IMR-90 (cell line): ENCODE measurements around the gene SERPINA3. TPM values are rescaled to one million over a fixed set of nuclear protein-coding genes. Genes with fewer than 3 reads are reported as not detected.

Source experiments
- ATAC-seq: fragments of 200-7000 bp; cut with Tn5 transposase; 2 replicates; pipeline ENCODE4 v1.9.1; 2020; ENCODE audit warnings: low read depth, mild to moderate bottlenecking, moderate library complexity
- Bru-seq: library from RNA; stranded (reverse); fragments of 400-500 nt; gene quantifications from one replicate; lab custom pipeline; 2021; lab: Mats Ljungman, UMichigan
- BruChase-seq, 2 experiments: library from RNA; stranded (reverse); fragments of 400-500 nt; gene quantifications; one replicate each; lab custom pipeline; 2021; lab: Mats Ljungman, UMichigan
- BruUV-seq: library from RNA; stranded (reverse); fragments of 400-500 nt; replicated peaks from 2 replicates; lab custom pipeline; 2021; lab: Mats Ljungman, UMichigan
- CTCF ChIA-PET: fragments of 300-600 bp; formaldehyde crosslinking; extraction: SDS; loops from one replicate; lab custom pipeline; 2021; ENCODE audit warnings: antibody characterized with exemption; lab: Yijun Ruan, JAX
- POLR2A ChIA-PET: fragments of 300-600 bp; sonication (Branson Sonifier 250); formaldehyde crosslinking; loops from one replicate; lab custom pipeline; 2022; ENCODE audit warnings: antibody characterized with exemption; ENCODE audit not compliant: unreplicated experiment; lab: Charles Lee
- DNase-seq: peaks from one replicate; pipeline ENCODE4 v3.0.0; 2013
- H2AFZ ChIP-seq: replicated peaks from 2 replicates; pipeline ENCODE3; 2013; ENCODE audit warnings: low read length, mild to moderate bottlenecking; ENCODE audit not compliant: poor library complexity
- H2AK5ac ChIP-seq: 2 replicates; pipeline ENCODE4 v1.6.1; 2013; ENCODE audit warnings: low read depth, low read length, inconsistent platforms
- H2AK9ac ChIP-seq: replicated peaks from 2 replicates; pipeline ENCODE3; 2013; ENCODE audit warnings: mild to moderate bottlenecking, low read depth, low read length, moderate library complexity; ENCODE audit not compliant: poor library complexity
- H2BK120ac ChIP-seq: 2 replicates; pipeline ENCODE4 v1.6.1; 2013; ENCODE audit warnings: low read depth, low read length, inconsistent platforms
- H2BK15ac ChIP-seq: 3 replicates; pipeline ENCODE4 v1.6.1; 2013; ENCODE audit warnings: low read depth, low read length, inconsistent platforms
- H2BK20ac ChIP-seq: 2 replicates; pipeline ENCODE4 v1.6.1; 2013; ENCODE audit warnings: low read depth, mild to moderate bottlenecking, inconsistent platforms, low read length, moderate library complexity
- H2BK5ac ChIP-seq: 2 replicates; pipeline ENCODE4 v1.6.1; 2013; ENCODE audit warnings: mild to moderate bottlenecking, low read depth, low read length, inconsistent platforms; ENCODE audit not compliant: poor library complexity, severe bottlenecking
- H3K14ac ChIP-seq: replicated peaks from 2 replicates; pipeline ENCODE4 v1.6.1; 2013; ENCODE audit warnings: low read depth, low read length, inconsistent platforms
- H3K18ac ChIP-seq: 2 replicates; pipeline ENCODE4 v1.6.1; 2013; ENCODE audit warnings: low read depth, low read length, control low read depth
- H3K23ac ChIP-seq: 2 replicates; pipeline ENCODE4 v1.6.1; 2013; ENCODE audit warnings: low read depth, low read length, inconsistent platforms
- H3K27ac ChIP-seq: 2 replicates; pipeline ENCODE4 v1.5.1; 2013; ENCODE audit warnings: mild to moderate bottlenecking, control low read depth, low read length; ENCODE audit not compliant: insufficient read depth
- H3K27me3 ChIP-seq: 2 replicates; pipeline ENCODE4 v1.6.1; 2013; ENCODE audit warnings: low read length; ENCODE audit not compliant: control insufficient read depth, insufficient read depth
- H3K36me3 ChIP-seq: 2 replicates; pipeline ENCODE4 v1.6.1; 2013; ENCODE audit warnings: low read length, mixed read lengths; ENCODE audit not compliant: control insufficient read depth, insufficient read depth
- H3K4ac ChIP-seq: 2 replicates; pipeline ENCODE4 v1.6.1; 2013; ENCODE audit warnings: low read depth, low read length, inconsistent platforms
- H3K4me1 ChIP-seq: 2 replicates; pipeline ENCODE4 v1.6.1; 2013; ENCODE audit warnings: low read length, mixed read lengths; ENCODE audit not compliant: control insufficient read depth, insufficient read depth
- H3K4me2 ChIP-seq: 2 replicates; pipeline ENCODE4 v1.6.1; 2013; ENCODE audit warnings: low read depth, mild to moderate bottlenecking, control low read depth, low read length, moderate library complexity
- H3K4me3 ChIP-seq: 2 replicates; pipeline ENCODE4 v1.5.1; 2013; ENCODE audit warnings: low read depth, mild to moderate bottlenecking, control low read depth, low read length, moderate library complexity; ENCODE audit not compliant: insufficient read depth
- H3K56ac ChIP-seq: 2 replicates; pipeline ENCODE4 v1.6.1; 2013; ENCODE audit warnings: low read length, inconsistent platforms; ENCODE audit not compliant: insufficient read depth; ENCODE audit errors: extremely low read depth
- H3K79me1 ChIP-seq, 2 experiments: 2 replicates each; pipeline ENCODE4 v1.6.1; 2013; ENCODE audit warnings: low read length in 2 of 2, inconsistent platforms in 1 of 2, low read depth in 1 of 2
- H3K9ac ChIP-seq: 2 replicates; pipeline ENCODE4 v1.6.1; 2013; ENCODE audit warnings: low read depth, low read length, control low read depth
- H3K9me1 ChIP-seq: 2 replicates; pipeline ENCODE4 v1.6.1; 2013; ENCODE audit warnings: low read length, inconsistent platforms; ENCODE audit not compliant: insufficient read depth
- H3K9me3 ChIP-seq: 2 replicates; pipeline ENCODE4 v1.6.1; 2013; ENCODE audit warnings: low read length; ENCODE audit not compliant: control insufficient read depth, insufficient read depth
- H4K20me1 ChIP-seq: 2 replicates; pipeline ENCODE4 v1.6.1; 2013; ENCODE audit warnings: low read length, inconsistent platforms; ENCODE audit not compliant: insufficient read depth
- H4K5ac ChIP-seq: 2 replicates; pipeline ENCODE4 v1.6.1; 2013; ENCODE audit warnings: mild to moderate bottlenecking, low read depth, low read length, control low read depth
- H4K8ac ChIP-seq, 2 experiments: 2 replicates each; pipeline ENCODE4 v1.6.1; 2013; ENCODE audit warnings: low read depth in 2 of 2, low read length in 2 of 2, control low read depth in 1 of 2, inconsistent platforms in 1 of 2
- H4K91ac ChIP-seq: 2 replicates; pipeline ENCODE4 v1.6.1; 2013; ENCODE audit warnings: low read depth, low read length, inconsistent platforms; ENCODE audit not compliant: insufficient read depth
- BHLHE40 ChIP-seq: fragments of 150-350 bp; IDR thresholded peaks from 2 replicates; pipeline ENCODE4 v1.6.1; 2016; ENCODE audit warnings: mild to moderate bottlenecking, low read depth, low read length
- CEBPB ChIP-seq: IDR thresholded peaks from 2 replicates; pipeline ENCODE4 v1.6.1; 2012; ENCODE audit warnings: low read depth, low read length, improper control_type of control experiment
- ELK1 ChIP-seq: fragments of 150-350 bp; IDR thresholded peaks from 2 replicates; pipeline ENCODE4 v1.6.1; 2016; ENCODE audit warnings: low read depth, mild to moderate bottlenecking, low read length, moderate library complexity, borderline replicate concordance
- POLR2A ChIP-seq: IDR thresholded peaks from 2 replicates; pipeline ENCODE4 v1.6.1; 2012; ENCODE audit warnings: mild to moderate bottlenecking, low read depth, low read length
- RAD21 ChIP-seq: IDR thresholded peaks from 2 replicates; pipeline ENCODE4 v1.6.1; 2012; ENCODE audit warnings: low read length, improper control_type of control experiment
- RCOR1 ChIP-seq: IDR thresholded peaks from 2 replicates; pipeline ENCODE4 v1.6.1; 2012; ENCODE audit warnings: mild to moderate bottlenecking, low read length, improper control_type of control experiment; ENCODE audit not compliant: insufficient replicate concordance
- RFX5 ChIP-seq: IDR thresholded peaks from 2 replicates; pipeline ENCODE4 v1.8.0; 2012; ENCODE audit warnings: low read depth, mild to moderate bottlenecking, low read length, moderate library complexity
- SMC3 ChIP-seq: fragments of 150-350 bp; IDR thresholded peaks from 2 replicates; pipeline ENCODE4 v1.6.1; 2016; ENCODE audit warnings: low read depth, mild to moderate bottlenecking, antibody characterized with exemption, low read length, moderate library complexity
- WGBS, 2 experiments: methylation state at CpG; one replicate each; pipeline versions ENCODE4 v1.1.5 to v1.1.7; 2013; ENCODE audit warnings: missing lambda C conversion rate in 2 of 2; ENCODE audit not compliant: insufficient read length in 1 of 2; ENCODE audit errors: extremely low coverage in 2 of 2; 5-methylcytosine and 5-hydroxymethylcytosine counted together
- dilution Hi-C: fragments of 300-500 bp; cut with HindIII; formaldehyde crosslinking; loops from one replicate; pipeline ENCODE4 v1.14.3; 2018; ENCODE audit warnings: low sequenced_read_pairs; ENCODE audit not compliant: unreplicated experiment
- in situ Hi-C: fragments of 300-500 bp; cut with MboI; formaldehyde crosslinking; loops from 3 replicates; pipeline ENCODE4 v1.14.3; 2019; ENCODE audit warnings: low sequenced_read_pairs, inconsistent platforms, mixed read lengths
- intact Hi-C: fragments of 100-400 bp; cut with micrococcal nuclease; formaldehyde crosslinking; loops from 2 replicates; pipeline ENCODE4 v1.10.0; 2022
- long read RNA-seq: library from polyadenylated mRNA; unstranded; transcript quantifications from one replicate; pipeline ENCODE4 v2.0.0, GENCODE V29; 2021; ENCODE audit not compliant: unreplicated experiment
- polyA plus RNA-seq, 3 experiments: library from polyadenylated mRNA; depleted of rRNA; stranded (reverse); fragments of >200 nt; gene quantifications; 2 replicates each; pipeline ENCODE4 v1.2.3, GENCODE V29; 2012; ENCODE audit warnings: low replicate concordance in 1 of 3
- total RNA-seq: library from RNA; depleted of rRNA; stranded (reverse); fragments of >200 nt; gene quantifications from 2 replicates; pipeline ENCODE4 v1.2.3, GENCODE V29; 2012; rRNA removed
- TF ChIP-seq, protein P1 (sequence below): conservative IDR thresholded peaks from 2 replicates; pipeline ENCODE4 v1.5.1; 2012; ENCODE audit warnings: mild to moderate bottlenecking, low read depth, low read length, improper control_type of control experiment

The SERPINA3 gene
- total RNA-seq (under 0.01 and 0.36 TPM in 2 replicates), polyA plus RNA-seq (2012; rRNA removed) (0.33 and 0.48 TPM in 2 replicates), Bru-seq, nascent RNA (percentile 11 among the genes with signal in this experiment), BruChase-seq, experiment 1, labeled RNA remaining after a 6-hour chase (percentile 13 among the genes with signal in this experiment), BruChase-seq, experiment 2, labeled RNA remaining after a 2-hour chase (not detected)
- 0.37 and 0.42 TPM in 2 replicates for polyA plus RNA-seq (2012; cell fraction: cytosol; rRNA removed)
- polyA plus RNA-seq (2012; cell fraction: nucleus; rRNA removed; ENCODE audit: low replicate concordance): 0.25 and 0.45 TPM in 2 replicates
- long read RNA-seq, partial matches to known transcripts: 1 of 2 reads
- long read RNA-seq, other reads (novel, unspliced or antisense): 0 of 2 reads

DNA sequence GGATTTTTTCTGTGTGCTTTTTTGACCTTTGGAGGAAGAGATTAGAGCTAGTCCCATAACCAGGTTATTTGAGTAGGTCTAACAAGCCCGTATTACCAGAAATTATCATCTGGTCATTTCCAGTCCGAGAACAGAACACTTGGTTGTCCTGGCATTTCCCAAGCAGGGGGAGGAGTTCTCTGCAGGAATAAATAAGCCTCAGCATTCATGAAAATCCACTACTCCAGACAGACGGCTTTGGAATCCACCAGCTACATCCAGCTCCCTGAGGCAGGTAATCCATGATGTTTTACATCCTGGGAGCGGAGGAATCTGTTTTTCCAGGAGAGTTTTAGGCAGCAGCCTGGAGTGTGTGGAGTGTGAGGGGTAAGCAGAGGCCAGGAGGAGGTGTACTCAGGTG lies at the start of gene SERPINA3:
Gene SERPINA3 (plus strand): TSS at position 218 of the 400 bp plus-strand sequence. CDS start 2,051 bp downstream, outside the sequence.
- intact Hi-C loops: no loop called here
- peak within 1 kb of the TSS; percentile 75; the same call in 1 of the 2 replicates for H3K27ac ChIP-seq
- H4K20me1 ChIP-seq: no peaks in the 10 kb centered on the region
- DNase-seq (peak; percentile 7), ATAC-seq (no peak; the same call in 1 of the 2 replicates)
- H3K9me3 ChIP-seq: peaks cover 4% of the 10 kb centered on the region
- H3K18ac ChIP-seq: peak within 1 kb of the TSS; percentile 78; the same call in 1 of the 2 replicates
- H2BK5ac ChIP-seq: no peak within 1 kb of the TSS
- WGBS, 2 experiments: no CpG with 5 or more reads among the region's 4 CpGs
- H2BK120ac ChIP-seq: peak within 1 kb of the TSS; percentile 32; the same call in 1 of the 2 replicates
- no peak within 1 kb of the TSS for H2AK5ac ChIP-seq
- no peak within 1 kb of the TSS for H4K91ac ChIP-seq
- no peaks in the 10 kb centered on the region for H3K79me1 ChIP-seq
- H3K56ac ChIP-seq: no peak within 1 kb of the TSS
- H3K27me3 ChIP-seq: no peaks in the 10 kb centered on the region
- H3K23ac ChIP-seq: no peak within 1 kb of the TSS
- H2BK20ac ChIP-seq: 0 out of 2 replicates have a peak within 1 kb of the TSS, but pooled peaks have one; percentile 7
- peak within 1 kb of the TSS; percentile 44; the same call in 1 of the 2 replicates for H4K5ac ChIP-seq
- H3K4me3 ChIP-seq: no peak within 1 kb of the TSS
- H2BK15ac ChIP-seq: no peak within 1 kb of the TSS; the same call in 2 of the 3 replicates
- peak within 1 kb of the TSS; percentile 19 for H2AK9ac ChIP-seq
- peak within 1 kb of the TSS; percentile 22; the same call in 1 of the 2 replicates for H3K9ac ChIP-seq
- no peak within 1 kb of the TSS for H3K14ac ChIP-seq
- CTCF ChIA-PET: no interaction called here
- no TSS peak for BruUV-seq
- H3K4me1 ChIP-seq: peaks cover 14% of the 10 kb centered on the region
- no peak within 1 kb of the TSS for H2AFZ ChIP-seq
- no peaks in the 10 kb centered on the region for H3K36me3 ChIP-seq
- H3K4me2 ChIP-seq: no peak within 1 kb of the TSS
- TF ChIP-seq RAD21 (no peak), POLR2A (no peak), RFX5 (no peak), BHLHE40 (no peak), RCOR1 (no peak), ELK1 (no peak), SMC3 (no peak), CEBPB (no peak)
- TF ChIP-seq, protein P1, sequence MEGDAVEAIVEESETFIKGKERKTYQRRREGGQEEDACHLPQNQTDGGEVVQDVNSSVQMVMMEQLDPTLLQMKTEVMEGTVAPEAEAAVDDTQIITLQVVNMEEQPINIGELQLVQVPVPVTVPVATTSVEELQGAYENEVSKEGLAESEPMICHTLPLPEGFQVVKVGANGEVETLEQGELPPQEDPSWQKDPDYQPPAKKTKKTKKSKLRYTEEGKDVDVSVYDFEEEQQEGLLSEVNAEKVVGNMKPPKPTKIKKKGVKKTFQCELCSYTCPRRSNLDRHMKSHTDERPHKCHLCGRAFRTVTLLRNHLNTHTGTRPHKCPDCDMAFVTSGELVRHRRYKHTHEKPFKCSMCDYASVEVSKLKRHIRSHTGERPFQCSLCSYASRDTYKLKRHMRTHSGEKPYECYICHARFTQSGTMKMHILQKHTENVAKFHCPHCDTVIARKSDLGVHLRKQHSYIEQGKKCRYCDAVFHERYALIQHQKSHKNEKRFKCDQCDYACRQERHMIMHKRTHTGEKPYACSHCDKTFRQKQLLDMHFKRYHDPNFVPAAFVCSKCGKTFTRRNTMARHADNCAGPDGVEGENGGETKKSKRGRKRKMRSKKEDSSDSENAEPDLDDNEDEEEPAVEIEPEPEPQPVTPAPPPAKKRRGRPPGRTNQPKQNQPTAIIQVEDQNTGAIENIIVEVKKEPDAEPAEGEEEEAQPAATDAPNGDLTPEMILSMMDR: no peak
- in situ Hi-C loops: no loop called here
- no peak within 1 kb of the TSS for H3K4ac ChIP-seq
- dilution Hi-C loops: no loop called here
- no peak within 1 kb of the TSS for H4K8ac ChIP-seq
- POLR2A ChIA-PET: interaction anchor here (0.6 kb wide), 1 partner anchor 12 kb away, joined by 8 read pairs; no protein-coding TSS in a partner anchor
- no peaks in the 10 kb centered on the region for H3K9me1 ChIP-seq
